ENCODE data around the gene TBX3.

The TBX3 gene

DNA sequence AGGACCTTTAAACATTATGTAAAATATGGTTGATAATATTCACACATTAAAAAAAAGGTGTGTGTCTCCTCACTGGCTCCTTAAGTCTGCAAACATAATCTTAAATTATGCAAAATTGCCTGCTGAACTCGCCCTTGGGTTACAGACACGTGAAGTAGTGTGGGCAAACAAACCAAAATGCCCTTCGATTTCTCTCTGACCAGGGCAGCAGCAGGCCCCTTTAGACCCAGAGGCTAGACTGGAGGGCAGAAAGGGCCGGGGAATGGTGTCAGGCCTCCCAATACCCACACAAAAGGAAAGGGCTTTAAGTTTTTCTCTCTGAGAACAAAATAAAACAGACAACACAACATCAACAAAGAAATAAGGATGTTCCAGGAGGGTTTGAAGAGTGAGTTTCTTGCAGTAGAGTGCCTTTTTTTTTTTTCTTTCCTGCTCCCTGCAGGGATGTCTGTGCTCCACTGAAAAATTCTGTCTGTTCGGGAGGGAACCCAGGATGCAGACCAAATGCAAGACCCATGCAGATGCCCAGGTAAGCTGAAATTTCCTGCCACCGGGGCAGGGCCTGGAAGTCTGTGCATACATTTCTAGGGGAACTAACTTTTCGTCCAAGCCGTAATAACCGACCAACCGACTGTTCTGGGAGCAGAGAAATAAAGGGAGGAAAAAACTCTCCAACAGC lies 1.7 kb downstream of the TBX3 start:
- DNase-seq, result no peak

DNA sequence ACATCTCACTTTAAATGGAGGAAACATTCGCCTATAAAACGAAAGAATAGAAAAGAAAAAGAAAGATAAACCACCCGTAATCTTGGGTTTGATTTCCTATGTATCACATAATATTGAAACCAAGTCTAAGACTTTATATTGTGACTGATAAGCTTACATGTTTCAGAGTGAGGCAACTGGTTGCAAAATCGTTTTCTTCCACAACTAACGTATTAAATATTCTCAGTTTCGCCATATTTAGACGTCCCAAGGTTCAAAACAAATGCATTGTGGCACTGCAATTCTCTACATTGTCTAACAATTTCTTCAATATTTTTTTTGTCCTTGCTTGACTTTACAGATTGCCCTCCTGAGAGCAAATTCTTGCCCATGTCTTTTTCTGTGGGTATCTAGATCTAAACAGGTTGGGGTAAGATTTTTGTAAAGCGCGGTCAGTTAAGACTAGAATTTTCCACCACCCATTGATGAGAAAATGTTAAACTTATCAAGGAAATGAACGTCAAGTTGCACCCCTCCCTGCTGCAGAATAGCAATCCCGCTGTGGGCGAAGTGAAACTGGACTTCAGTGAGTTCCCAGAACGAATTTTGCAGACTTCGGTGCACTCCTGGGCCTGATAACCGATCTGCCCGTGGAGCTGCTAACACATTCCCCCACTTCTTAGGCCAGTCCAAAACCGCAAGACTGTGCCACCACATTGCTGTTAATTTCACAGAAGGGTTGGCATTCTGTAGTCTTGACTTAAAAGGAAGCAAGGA lies 2.7 kb downstream of the TBX3 start:
- no peak for DNase-seq

DNA sequence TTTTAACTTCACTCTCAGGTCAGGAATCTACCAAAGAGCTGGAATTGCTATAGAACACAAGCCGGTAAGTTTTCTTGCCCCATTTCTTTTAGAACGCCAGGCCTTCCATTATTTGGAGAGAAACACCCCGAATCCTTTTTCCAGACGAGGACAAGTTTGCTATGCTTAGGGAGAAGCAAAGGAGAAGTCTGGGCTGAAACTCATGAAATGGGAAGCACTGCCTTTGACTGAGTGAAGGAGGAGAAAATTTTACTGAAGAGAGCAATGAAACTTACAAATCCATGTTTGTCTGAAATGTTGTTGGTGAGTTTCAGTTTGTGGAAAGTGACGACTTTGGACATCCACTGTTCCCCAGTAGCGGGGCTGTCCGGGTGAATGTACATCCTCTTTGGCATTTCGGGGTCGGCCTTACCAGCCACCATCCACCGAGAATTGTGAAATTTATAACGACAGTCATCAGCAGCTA lies 3.3 kb downstream of the TBX3 start:
- no peak for DNase-seq

DNA sequence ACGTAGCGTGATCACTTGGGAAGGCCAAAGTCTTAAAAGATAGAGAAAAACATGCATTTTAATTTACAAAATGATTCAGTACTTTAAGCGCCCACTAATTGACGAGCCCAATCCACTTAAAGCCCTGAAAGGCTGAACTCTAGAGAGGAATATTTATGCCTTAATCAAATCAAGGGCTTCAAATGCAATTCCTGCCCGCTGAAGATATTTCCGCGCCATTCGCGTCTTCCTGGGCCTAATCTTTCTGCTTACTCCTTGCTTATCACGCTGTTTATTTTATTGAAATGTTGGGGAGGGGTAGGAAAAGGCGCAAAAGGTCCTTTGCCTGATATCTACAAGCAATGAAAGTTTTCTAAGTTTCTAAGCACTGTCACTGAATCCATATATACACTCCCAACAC lies 4.0 kb downstream of the TBX3 start:
- no peak for DNase-seq

DNA sequence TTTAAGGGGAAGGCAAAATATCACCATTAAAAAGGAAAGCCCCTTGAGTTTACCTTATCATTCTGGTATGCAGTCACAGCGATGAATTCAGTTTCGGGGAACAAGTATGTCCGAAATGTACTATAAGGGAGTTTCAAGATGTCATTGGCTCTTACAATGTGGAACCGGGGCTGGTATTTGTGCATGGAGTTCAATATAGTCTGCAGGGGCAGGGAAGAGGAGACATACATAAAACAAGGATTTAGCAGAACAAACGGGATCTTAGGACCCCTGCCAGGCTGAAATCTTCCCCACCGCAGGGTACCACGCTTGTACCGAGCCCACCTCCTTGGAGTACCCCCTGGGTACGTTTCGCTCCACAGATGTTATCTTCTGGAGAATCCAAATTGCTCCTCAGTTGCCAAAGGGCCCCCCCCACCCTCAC lies 4.5 kb downstream of the TBX3 start:
- no peak for DNase-seq

DNA sequence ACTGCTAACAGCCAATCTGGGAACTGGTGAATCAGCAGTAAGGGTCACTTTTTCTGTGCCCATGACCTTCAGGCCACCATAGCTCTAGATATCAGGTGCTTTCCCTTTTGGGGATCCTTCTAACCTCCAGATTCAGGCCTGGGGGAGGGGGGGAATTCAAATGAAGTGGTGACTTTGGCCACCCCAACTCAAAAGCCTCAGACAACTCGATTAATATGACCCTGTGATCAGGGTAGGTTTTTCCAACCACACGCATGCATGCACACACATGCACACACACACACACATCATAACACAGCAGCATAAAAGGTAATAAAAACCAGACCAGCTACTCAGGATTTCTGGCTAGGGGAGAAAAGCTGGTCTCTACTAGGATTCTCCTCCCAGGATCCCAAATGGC lies 5.3 kb downstream of the TBX3 start:
- no peak for DNase-seq

DNA sequence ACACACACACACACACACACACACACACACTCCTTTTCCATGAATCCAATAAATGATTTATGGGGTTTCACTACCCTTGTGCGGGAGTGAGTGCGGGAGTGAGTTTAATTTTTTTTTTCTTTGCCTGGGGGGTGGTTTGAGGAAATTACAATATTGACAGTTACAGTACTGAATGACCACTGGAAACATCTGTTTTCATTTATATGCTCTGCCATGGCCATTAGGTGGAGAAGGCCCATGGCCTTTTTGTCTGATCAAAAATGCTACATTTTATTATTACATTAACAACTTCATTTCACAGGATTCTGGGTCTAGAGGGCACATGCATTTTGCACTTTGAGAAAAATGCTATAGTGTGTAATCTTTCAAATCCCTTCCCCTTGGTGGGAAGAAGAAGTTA lies 5.9 kb downstream of the TBX3 start:
- DNase-seq, result no peak

DNA sequence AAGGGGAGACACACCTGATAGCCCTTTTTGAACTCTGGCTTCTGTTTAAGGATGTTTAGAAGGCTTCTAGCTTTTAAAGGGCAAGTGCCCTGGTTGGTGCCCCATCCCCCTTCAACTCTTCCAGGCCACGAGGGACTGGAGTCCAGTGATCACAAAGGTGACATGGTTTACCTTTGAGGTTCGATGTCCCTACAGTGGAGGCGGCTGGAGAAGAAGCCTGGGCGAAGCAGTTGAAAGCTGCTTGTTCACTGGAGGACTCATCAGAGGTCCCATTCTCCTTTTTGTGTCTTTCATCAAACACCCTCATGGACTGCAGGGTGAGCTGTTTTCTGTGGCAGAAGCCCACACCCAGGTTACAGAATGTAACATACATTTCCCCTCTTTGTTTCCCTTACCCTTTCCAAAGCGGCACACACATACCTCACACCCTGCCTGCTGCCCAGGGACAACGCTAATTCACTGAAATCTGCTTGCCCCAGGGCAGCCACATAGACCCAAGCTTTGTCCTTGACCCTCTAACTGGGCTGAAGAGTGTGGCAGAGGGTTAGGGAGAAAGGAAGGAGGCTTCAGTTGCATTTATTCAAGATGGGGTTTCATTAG lies 7.7 kb downstream of the TBX3 start:
- DNase-seq, result no peak

DNA sequence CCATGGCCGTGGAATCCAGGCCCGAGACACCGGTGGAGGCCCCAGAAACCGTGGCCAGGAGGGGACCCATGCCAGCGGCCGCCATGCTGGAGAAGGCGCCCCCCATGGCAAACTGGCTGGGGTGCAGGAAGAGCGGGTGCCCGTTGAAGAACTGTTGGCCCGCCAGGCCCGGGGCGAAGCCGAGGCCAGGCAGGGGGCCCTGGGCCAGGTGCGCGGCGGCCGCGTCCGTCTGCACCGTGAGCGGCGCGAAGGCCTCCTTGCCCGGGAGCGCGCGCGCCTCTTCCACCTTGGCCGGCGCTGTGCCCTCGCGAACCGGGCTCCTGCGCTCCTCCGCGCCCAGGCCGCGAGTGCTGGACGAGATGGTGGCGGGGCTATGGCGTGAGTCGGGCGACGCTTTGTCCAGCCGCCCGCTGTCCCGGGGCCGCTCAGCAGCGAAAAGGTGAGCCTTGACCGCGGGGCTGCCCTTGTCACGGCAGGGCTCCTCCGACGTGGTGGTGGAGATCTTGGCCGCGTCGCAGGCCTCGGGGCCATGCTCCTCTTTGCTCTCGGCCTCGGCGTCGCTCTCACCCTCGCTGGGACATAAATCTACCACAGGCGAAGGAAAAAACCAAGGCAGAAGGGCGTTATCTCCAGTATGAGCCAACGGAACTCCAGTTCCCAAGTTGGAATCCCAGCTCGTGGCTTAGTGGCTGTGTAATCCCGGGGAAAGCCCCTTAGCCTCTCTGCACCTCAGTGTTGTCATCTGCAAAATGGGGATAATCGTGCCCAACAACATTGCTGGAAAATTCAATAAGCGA lies 9.5 kb downstream of the TBX3 start:
- no peak for DNase-seq

DNA sequence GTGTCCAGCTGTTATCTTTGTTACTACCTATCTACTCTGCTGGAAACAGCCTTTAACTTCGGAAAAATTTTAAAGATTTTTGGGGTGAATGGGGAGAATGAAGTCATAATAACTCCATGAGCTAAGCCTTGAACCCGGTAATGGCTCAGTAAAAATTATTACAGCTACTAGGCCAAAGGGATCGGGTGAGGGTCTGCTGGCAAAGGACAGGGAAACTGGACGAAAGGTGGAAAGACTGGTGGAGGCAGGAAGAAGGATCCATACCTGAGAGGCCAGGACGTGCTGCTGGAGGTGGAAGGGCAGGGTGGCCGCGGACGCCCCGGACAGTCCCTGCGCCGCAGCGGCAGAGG lies 10.1 kb downstream of the TBX3 start:
- no peak for DNase-seq

DNA sequence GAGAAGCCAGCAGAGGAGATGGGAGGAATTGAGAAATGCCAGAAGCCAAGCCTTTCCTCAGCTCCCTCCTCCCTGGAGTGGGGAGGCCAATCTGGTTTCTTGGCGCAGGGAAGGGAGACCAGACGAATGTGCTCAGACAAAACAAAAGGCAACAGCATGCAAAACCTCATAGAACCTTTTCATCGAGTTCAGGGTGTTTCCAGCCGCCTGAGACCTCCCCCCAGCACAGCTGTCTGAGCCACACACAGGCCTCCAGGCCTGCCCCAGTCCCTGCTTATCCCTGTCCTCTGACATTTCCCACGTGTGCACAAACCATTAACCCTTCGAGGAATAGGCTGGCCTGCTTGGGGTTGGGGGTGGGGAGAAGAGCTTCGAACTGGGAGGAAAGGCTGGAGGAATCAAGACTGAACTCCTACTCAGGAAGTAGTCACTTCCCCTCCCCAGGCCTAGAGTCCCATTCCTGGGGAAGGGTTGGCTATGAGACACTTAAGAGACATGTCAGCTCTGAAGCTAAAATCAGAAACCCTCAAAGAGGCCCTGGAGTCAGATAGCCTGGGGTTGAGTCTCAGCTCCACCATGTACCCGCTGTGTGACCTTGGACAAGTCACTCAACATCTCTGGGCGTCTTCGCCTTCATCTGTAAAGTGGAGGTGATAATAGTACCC lies 10.7 kb downstream of the TBX3 start:
- no peak for DNase-seq

DNA sequence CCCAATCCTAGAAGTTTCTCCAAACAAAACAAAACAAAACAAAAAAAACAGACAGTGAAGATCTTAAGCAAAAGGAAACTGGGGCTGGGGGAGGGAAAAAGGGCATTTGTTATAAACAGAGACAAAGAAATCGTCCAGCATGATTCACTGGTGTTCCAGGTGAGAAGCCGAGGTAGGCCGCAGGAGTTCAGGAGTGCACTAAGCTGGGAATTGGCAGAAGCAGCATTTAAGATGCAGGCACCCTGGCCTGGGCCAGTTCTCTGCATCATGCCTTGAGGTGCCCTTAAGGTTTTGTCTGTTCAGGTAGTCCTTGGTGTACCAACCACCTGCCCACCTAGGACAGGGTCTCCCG lies 11.2 kb downstream of the TBX3 start:
- DNase-seq, result no peak

DNA sequence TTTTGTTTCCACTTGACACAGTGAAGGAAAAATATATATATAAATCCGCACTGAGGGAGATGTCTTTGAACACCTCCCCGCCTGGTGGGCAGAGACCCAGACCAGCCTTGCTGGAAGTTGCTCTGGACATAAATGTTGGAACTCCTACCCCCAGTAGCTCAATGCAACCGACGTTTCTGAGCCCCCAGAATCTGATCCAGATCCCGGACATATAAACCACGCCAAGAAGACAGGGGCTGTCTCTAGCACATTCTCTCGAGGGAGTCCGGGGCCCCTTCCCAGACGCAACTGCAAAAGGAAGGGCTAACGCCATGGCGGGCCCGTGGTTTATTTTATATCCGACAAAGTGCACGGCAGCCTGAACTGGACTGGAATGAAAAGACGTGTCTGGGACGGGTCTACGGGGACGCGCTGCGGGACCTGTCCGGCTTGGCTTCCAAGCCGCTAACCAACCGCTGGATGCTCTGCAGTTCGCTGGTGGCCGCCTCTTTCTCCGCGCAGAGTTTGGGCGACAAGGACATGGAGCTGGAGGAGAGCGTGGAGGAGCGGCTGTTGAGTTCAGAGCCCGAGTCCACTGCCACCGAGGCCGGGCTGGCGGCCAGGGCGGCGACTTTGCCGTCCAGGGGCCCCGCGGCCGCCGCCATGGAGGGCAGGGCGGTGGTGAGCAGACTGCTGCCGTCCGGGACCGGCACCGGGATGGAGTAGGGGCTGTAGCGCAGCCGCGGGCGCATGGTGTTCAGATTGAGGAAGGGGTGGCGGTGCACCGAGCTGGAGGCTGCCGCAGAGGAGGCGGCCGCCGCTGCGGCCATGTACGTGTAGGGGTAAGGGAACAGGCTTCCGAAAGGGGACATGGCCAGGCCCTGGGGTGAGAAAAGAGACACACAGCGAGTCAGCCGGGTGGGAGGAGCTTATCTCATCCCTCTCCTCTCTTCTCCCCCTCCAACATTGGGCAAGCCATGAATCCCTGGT lies 12.2 kb downstream of the TBX3 start:
- DNase-seq, result no peak

DNA sequence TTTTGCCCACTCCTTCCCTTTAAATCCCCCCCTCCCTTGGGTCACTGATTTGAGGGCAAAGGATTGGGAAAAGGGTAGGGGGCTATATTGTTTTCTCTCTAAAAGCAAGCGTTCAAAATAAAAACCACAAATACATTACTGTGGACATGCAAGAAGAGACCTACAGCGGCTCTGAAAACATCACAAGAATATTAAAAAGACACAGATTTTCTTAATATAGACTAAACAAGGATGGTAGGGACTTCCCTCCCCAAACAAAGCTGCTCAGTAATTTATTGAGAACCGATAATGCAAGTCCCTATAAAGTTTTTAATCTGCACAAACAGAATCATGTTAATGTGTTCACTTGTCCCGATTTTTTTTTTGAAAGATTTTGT lies 12.9 kb downstream of the TBX3 start:
- no peak for DNase-seq

DNA sequence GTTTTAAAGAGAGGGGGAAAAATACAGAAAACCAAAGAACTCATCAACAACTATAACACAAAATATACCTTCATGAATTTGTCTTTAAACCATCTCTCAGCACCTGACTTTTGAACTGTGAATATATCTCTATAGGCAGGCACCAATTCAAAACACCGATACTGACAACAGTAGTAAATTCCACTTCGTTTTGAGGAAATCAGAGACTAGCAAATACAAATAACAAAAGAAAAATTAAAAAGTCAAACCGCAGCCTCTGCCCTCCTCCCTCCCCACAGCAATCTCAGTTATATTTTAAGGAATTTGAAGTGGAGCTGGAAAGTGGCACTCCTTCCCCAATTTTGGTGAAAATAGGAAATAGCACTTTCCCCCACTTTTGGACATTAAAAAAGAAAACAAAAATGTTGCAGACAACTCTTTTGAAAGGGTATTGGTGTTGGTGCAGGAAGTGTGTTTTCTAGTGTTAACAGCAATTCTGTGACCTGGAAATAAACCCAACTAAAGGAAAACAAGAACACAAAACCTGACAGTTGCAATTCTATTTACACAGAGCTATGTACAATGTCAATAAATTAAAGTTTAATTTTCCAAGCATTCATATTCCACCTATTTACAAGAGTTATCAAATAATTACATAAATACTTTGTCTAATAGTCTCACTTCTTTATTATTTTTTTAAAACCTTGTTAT lies 13.5 kb downstream of the TBX3 start:
- DNase-seq, result no peak

DNA sequence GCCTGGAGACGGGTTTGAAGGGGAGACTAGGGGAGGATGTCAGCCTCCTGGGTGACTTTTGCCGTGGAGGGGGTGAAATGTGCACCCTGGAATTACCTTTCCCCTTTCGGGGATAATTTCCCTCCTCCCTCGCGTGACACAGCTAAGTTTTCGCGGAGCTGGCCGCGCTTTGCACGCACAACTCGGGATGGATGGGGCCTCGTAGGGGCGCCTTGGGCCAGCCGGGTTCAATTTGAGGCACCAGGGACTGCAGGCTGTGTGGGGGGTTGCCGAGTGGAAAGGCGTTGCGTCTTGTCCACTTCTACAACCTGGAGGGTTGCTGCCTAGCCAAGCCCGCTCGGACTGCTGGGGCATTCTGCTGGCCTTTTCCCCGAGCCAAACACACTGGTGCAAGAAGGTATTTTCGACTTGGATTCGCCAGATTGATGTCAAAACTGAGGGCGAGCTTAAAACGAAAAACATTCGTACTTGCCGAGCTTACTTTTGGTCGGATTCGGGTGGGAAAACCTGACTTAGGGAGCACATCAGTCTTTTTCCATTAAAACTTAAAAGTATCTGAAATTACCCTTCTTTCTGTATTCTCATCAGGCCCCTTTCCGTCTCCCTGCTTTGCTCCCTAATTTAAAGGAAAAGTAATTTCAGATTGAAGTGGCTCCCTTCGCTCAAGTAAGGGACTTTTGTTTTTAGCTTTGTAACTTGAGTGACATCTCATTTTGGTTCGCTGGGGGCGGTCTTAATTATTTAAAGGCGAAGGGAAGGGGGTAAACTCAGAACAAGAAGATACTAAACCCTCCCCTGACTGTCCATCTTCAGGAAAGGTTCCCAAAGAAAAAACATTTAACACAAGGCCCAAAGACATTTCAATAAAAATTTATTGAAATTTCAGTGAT lies 14.3 kb downstream of the TBX3 start:
- DNase-seq, result no peak

DNA sequence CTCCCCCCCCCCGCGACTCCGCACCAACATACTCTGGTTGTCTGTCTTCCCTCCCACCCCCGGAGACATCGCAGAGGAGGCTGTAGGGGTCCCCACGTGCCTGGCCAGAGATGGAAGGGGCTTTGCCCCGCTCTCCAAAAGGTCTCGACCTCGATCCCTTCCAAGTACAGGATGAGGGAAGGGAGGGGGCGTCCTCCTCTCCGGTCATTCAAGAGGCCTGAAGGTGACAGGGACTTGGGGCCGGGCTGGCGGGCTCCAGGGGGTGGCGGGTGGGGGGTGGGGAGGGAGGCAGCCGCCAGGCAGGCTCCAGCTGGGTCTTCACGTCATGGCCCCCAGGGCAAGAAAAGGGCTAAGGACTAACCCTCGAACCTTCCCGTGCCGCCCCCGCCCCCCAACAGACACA lies 15.1 kb downstream of the TBX3 start:
- no peak for DNase-seq

DNA sequence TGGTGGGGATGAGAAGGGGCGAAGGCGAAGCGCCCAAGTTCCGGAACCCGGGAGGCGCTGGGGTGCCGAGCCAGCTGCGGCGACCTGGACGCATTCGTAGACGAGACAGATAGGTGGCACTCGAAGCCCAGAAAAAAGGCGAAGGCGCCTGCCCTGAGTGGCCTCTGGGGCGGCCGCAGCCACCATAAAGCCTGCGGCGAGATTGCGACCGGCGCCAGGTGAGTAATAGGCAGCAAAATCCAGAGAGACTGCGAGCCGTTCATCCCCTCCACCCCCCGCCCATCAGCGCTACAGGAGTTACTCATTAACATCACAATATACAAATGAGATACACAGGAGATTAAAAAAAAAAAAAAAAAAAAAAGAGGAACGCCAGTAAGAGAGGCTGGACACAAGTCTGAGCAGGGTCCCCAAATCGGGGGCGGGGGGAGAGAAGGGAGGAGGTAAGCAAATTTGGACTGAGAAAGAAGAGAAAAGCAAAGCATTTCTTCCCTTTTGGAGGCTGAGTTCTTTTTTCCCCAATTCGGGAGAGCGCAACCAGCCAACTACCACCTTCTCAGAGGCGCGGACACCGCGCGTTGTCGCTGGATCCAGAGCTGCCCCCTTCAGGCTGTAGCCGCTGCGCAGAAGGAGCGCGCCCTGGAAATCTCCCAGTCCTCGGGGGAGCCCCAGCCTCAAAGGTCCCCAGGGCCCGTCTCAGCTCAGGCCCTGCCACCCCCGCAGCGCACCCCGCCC lies 15.7 kb downstream of the TBX3 start:
- no peak for DNase-seq

DNA sequence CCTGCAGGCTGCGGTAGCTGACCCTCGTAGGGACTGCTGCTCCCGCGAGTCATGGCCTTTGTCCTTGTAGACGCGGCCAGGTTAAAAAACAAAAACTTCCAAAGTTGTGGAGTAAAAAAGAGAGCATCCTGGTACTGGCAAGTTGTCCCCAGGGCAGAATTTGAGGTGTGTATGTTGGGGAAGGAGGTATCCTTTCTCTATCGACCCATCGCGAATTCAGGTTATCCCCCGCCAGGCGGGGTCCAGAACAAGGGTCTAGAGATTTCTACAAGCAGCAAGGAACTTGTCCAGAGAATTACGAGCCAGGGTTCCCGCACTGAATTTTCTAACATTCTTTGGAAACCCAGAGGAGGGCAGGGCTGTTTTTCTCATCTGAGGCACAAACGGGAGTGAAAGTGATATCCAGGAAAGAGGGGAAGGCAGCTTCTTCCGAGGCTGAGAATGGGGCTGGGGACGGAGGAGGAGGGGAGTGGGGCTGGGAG lies 16.3 kb downstream of the TBX3 start:
- no peak for DNase-seq

Measured in activated CD4-positive, alpha-beta T cell treated with anti-CD3 and anti-CD28 coated beads for 4 hours (primary cell).